ENCODE data around the gene ZNF668. TPM values are rescaled to one million over a fixed set of nuclear protein-coding genes. Genes with fewer than 3 reads are reported as not detected.

Gene ZNF668
- total and polyA plus RNA-seq, 2 of the 13 experiments (the other 11 are each of a cell fraction or from before 2014, with no cell fraction given) = 3.8 to 9.8 TPM

DNA sequence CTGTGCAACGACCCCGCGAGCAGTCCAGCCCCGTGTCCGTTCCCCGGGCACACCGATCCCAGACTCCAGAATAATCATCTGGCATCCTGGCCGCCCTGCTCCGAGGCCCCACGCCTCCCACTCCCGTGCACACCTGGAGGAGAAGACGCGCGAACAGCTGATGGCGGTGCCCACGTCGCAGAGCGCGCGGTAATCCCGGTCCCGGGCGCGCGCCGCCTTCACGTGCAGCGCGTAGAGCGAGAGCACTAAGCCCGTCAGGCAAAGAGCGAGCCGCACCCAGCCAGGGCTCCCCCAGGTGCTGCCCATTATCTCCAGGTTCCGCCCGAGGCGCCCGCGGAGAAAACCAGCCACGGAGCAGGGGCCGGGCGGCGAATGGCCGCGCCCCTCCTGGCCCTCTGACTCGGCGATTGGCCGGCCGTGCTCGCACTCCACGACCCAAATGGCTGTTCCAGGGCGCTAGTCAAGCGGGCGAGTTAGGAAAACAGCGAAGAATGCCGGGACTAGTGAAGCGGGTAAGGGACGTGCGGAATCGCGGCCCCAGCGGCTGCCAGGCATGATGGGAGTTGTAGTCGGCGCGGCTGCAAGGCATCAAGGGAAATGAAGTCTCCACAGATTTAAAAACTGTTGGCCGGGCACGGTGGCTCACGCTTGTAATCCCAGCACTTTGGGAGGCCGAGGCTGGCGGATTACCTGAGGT is 20.5 kb upstream of the ZNF668 start, which contains the start of gene VKORC1 (continued):
- TF ChIP-seq, protein P1, sequence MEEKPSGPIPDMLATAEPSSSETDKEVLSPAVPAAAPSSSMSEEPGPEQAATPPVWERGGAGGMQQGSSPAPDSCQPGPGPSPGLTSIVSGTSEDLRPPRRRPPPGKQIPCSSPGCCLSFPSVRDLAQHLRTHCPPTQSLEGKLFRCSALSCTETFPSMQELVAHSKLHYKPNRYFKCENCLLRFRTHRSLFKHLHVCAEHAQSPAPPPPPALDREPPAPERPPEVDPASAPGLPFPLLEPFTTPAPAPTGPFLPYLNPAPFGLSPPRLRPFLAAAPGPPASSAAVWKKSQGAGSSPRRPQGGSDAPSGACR (CRISPR knock-in tag; IDR thresholded peaks at IDR 0.05) = no peak
- TF ChIP-seq YEATS2 (CRISPR knock-in tag; IDR thresholded peaks at IDR 0.05; ENCODE audit: borderline replicate concordance) (peak; percentile 95), ZNF335 (CRISPR knock-in tag; IDR thresholded peaks at IDR 0.05) (peak; percentile 95), RXRB (CRISPR knock-in tag; IDR thresholded peaks at IDR 0.05; ENCODE audit: borderline replicate concordance) (peak; percentile 75), ZKSCAN5 (CRISPR knock-in tag; IDR thresholded peaks at IDR 0.05) (0 out of 2 replicates have a peak, but pooled peaks have one; percentile 1), HDAC6 (IDR thresholded peaks at IDR 0.05; ENCODE audit: low read depth, low read length) (no peak), ZNF317 (CRISPR knock-in tag; IDR thresholded peaks at IDR 0.05) (peak; percentile 89), ZNF616 (CRISPR knock-in tag; IDR thresholded peaks at IDR 0.05; ENCODE audit: low read depth) (0 out of 2 replicates have a peak, but pooled peaks have one; percentile 27), GZF1 (CRISPR knock-in tag; IDR thresholded peaks at IDR 0.05) (no peak; the same call in 1 of the 2 replicates), MXI1 (IDR thresholded peaks at IDR 0.05; ENCODE audit: borderline replicate concordance, low read depth, low read length) (peak; percentile 85; the same call in 1 of the 3 replicates)
- TF ChIP-seq, protein P2, sequence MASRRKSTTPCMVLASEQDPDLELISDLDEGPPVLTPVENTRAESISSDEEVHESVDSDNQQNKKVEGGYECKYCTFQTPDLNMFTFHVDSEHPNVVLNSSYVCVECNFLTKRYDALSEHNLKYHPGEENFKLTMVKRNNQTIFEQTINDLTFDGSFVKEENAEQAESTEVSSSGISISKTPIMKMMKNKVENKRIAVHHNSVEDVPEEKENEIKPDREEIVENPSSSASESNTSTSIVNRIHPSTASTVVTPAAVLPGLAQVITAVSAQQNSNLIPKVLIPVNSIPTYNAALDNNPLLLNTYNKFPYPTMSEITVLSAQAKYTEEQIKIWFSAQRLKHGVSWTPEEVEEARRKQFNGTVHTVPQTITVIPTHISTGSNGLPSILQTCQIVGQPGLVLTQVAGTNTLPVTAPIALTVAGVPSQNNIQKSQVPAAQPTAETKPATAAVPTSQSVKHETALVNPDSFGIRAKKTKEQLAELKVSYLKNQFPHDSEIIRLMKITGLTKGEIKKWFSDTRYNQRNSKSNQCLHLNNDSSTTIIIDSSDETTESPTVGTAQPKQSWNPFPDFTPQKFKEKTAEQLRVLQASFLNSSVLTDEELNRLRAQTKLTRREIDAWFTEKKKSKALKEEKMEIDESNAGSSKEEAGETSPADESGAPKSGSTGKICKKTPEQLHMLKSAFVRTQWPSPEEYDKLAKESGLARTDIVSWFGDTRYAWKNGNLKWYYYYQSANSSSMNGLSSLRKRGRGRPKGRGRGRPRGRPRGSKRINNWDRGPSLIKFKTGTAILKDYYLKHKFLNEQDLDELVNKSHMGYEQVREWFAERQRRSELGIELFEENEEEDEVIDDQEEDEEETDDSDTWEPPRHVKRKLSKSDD (CRISPR knock-in tag; IDR thresholded peaks at IDR 0.05; ENCODE audit: low read depth) = no peak; the same call in 1 of the 2 replicates
- TF ChIP-seq, protein P3, sequence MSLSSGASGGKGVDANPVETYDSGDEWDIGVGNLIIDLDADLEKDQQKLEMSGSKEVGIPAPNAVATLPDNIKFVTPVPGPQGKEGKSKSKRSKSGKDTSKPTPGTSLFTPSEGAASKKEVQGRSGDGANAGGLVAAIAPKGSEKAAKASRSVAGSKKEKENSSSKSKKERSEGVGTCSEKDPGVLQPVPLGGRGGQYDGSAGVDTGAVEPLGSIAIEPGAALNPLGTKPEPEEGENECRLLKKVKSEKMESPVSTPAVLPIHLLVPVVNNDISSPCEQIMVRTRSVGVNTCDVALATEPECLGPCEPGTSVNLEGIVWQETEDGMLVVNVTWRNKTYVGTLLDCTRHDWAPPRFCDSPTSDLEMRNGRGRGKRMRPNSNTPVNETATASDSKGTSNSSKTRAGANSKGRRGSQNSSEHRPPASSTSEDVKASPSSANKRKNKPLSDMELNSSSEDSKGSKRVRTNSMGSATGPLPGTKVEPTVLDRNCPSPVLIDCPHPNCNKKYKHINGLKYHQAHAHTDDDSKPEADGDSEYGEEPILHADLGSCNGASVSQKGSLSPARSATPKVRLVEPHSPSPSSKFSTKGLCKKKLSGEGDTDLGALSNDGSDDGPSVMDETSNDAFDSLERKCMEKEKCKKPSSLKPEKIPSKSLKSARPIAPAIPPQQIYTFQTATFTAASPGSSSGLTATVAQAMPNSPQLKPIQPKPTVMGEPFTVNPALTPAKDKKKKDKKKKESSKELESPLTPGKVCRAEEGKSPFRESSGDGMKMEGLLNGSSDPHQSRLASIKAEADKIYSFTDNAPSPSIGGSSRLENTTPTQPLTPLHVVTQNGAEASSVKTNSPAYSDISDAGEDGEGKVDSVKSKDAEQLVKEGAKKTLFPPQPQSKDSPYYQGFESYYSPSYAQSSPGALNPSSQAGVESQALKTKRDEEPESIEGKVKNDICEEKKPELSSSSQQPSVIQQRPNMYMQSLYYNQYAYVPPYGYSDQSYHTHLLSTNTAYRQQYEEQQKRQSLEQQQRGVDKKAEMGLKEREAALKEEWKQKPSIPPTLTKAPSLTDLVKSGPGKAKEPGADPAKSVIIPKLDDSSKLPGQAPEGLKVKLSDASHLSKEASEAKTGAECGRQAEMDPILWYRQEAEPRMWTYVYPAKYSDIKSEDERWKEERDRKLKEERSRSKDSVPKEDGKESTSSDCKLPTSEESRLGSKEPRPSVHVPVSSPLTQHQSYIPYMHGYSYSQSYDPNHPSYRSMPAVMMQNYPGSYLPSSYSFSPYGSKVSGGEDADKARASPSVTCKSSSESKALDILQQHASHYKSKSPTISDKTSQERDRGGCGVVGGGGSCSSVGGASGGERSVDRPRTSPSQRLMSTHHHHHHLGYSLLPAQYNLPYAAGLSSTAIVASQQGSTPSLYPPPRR (CRISPR knock-in tag; IDR thresholded peaks at IDR 0.05; ENCODE audit: borderline replicate concordance) = 0 out of 2 replicates have a peak, but pooled peaks have one; percentile 2
- TF ChIP-seq, protein P4, sequence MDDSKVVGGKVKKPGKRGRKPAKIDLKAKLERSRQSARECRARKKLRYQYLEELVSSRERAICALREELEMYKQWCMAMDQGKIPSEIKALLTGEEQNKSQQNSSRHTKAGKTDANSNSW (CRISPR knock-in tag; IDR thresholded peaks at IDR 0.05; ENCODE audit: borderline replicate concordance) = no peak
- TF ChIP-seq, protein P5, sequence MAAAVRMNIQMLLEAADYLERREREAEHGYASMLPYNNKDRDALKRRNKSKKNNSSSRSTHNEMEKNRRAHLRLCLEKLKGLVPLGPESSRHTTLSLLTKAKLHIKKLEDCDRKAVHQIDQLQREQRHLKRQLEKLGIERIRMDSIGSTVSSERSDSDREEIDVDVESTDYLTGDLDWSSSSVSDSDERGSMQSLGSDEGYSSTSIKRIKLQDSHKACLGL (CRISPR knock-in tag; IDR thresholded peaks at IDR 0.05) = peak; percentile 93

Data from HepG2 (cell line).